Stimulated activated CD4-positive, alpha-beta T cell treated with anti-CD3 and anti-CD28 coated beads, Interleukin-4, amount 100 ng/mL, for 24 hours (primary cell): ENCODE results near the gene FST.
A peak's percentile ranks its signal among the peaks of the same experiment; 100 is the strongest.

Experiments
- DNase-seq: peaks from one replicate; pipeline ENCODE4 v3.0.0-alpha.2; 2020

FST gene

DNA sequence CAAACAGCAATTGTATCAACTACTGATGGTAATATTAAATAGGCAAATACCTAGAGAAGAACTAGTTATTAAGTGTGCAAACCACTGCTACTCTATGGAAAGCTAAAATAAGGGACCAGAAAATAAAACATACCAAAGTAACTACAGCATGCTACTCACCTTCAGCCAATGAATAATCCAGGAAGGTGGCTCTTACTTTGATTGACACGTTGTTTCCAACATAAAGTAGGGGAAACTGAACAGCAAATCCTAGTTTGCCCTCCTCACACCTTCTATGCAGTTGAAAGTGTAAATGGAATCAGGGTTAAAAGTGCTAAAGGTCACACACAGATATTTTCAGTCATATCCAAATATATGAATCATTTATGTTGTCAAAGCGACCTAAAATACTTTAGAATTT is 5.1 kb upstream of the FST start:
- DNase-seq, result no peak

DNA sequence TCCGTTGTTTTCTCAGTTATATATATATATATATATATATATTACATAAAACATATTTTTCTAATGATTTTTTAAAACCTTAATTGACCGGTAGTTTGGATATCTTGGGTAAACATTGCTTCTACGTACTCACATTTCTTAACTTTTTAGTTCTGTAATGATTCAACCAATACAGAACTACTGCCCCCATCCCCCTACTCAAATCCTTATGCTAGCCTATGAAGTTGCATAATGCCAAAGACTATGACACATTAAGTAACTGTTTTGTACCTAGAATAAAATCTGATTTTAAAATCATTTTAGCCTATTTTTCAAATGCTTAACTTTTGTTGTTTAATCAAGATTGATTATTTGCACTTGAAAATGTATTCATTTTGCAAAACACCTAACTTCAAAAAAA is 4.4 kb upstream of the FST start:
- no peak for DNase-seq

DNA sequence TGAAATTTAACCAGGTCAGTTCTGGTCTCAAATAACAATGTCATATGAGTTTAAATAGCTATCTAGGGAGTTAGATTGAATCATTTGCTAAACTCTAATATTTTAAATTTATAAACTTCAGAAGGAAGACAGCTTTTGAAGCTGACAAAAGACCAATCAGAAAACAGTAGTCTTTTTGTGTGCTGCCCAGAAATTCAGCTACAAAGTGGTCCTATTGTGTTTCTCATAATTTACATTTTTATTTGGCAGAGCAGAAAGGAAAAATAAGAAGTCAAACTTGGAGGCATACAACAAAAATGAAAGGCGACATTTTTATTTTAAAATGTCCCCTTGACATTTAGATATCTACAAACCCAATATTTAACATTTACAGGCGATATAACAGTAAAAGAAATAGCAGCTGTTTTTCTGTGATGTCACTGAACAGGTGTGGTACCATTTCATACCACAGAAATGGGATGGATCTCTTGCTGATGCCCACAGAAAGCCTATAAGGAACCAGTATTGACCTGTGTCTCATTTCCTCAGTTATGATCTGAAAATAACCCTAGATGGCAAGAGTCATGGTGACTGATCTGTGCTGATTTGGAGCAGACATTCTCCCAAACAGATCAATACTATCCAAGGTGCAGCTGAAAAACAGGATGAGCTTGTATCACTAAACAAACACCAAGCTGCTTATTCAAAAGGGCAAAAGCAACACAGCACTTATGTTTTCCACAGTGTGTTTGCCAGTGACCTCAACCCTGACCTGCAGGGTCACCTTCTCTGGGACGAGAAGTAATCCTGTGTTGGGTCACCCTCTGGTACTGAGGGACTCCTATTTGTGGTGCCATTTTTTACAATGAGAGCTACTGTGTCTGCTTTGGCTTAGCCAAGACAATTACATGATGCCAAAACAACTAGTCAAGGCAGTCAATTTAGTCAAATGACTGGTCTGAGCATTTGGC is 3.6 kb upstream of the FST start:
- DNase-seq, result no peak

DNA sequence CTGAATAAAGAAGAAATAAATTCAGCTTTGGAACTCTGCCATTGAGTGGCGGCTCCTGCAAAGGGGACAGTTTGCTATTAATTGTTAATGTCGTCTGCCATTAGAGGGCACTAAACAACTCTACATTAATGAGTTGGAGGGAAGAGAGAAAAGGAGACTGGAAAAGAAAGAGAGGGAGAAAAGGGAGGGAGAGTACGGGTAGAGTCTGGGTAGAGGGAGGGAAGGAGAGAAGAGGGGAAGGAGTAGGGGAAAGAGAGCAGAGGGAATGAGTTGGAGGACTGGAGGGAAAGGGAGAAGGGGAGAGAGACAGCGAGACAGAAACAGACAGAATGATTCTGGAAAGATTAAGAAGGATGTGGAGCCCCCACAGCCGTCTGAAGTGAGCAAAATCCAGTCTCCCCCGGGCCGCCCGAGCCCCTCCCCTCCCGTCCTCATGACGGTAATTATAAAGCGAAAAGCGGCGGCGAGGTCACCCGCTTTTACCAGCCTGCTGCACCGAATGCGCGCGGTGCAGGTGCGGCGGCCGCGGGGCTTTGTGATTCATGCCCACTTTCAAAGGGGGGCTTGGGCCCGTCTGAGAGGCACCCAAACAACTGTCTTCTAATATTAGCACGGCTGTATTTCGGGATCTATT is 1.9 kb upstream of the FST start:
- DNase-seq, result no peak

DNA sequence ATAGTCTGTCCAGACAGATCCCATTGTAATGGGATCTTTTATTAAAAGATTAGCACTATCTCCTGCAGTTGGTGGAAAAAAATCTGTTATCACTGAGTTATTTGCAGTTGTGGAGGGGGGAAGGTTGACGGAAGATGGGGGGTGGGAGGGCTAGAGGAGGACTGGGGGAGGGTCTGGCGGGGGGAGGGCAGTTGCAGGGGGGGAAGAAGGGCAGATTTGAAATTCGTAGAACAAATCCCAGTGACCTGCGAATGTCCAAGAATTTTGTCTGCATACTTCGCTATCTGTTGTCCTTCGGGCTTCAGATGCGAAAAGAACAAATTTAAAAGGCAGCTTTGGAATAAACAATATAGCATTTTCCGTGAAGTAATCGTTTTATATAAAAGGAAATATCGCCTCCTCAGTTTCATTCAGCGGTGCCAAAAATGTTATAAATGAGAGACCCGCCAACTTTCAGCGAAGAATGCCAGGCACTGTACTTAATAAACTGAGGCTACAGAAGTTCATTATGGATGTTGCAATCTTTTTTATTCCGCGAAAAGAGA is 1.3 kb upstream of the FST start:
- no peak for DNase-seq

DNA sequence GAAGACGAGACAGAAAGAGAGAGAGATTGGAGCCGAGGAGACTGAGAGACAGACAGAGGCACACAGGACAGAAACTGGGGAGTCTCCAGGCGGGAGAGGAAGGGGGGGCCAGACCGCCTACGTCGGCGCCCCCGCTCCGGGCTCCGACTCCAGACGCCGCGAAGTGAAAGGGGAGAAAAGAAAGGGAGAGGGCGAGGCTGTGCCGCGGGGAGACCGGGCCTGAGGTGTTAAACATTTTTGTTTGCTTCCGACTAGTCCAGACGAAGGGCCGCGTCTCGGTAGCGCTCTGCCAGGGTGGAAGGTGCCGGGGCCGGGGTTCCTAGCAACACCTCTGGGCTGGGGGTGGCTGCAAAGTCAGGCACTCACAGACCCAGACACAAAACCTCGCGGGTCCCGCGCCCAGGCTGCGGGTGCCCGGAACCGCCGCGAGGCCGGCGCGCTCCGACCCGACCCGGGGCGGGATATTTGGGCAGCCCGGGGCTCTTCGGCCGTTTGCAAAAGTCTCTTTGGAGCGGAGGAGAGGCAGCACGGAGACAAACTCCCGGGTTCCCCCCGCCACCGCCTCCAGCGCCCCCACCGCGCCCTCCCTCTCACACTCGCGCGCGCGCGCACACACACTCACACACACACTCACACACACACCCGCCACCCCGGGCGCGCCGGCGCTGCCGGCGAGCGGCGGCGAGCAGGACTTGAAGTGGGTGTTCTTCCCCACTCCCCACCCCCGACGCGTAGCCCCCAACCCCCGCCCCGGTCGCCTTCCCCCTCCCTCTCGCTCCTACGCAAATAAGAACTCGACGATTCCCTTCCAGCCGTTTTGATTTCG is 626 bp upstream of the FST start:
- no peak for DNase-seq

DNA sequence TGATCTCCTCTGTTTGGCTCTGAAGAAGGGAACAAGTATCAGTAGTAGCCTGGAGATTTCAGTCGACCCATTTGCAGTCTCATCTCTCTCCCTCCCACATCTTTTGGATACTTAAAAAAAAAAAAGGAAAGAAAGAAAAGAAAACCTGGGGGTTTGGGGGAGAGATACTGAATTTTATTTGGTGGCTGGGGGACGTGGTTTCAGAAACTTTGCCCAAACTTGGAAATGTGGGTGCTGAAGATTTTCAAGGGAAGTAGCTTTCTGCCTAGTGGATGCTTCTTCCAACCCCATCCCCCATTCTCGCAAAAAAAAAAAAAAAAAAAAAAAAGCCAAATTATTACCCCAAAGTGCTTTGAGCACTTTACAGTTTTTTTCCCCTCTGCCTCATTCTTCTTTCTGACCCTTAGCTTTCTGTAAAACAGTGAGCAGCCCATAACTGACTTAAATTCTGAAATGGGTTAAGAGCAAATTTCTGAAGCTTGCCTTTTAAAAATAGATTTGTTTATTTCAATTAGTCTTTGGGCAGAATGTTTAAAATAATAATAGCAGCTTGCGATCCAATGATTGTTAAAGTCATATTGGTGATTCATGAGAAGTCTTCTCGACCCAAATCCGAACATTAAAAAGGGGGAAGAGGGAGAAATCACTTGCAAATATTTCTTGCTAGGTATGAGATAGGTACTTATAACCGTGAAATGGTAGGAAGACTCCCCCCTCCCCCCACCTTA is 894 bp downstream of the FST start:
- no peak for DNase-seq

DNA sequence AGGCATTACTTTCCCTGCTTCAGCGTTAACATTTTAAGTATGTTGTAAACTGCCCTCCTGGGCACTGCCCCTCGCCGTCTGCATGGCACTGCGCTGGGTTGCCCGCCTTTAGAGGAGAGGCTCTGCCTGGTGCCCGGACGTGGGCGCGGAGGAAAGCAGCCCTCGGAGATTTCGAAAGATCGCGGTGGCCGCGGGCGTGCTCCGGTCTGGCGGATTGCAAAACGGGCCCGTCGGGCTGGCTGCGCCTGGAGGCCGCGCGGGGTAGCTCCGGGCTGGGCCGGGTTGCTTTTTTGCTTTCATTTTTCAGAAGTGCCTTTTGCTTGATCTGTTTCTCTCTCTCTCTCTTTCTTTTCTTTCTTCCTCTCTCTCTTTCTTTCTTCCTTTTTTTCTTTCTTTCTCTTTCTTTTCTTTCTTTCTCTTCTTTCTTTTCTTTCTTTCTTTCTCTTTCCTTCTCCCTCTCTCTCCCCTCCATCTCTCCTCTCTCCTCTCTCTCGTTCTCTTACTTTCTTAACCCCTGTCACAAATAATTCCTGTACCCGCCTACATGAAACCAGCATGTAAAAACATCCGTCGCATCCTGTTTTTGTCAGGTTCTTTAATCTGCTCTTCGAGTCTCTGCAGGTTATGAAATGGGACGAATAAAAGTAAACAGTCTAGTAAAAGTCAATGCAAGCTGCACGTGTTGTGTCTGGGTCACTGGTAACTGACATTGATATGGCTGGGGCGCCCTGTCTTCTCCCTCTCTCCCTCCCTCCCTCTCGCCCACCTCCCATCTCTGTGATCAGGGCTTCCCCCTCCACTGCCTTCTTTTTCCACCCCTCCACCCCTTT is 1.7 kb downstream of the FST start:
- peak; percentile 49 for DNase-seq

DNA sequence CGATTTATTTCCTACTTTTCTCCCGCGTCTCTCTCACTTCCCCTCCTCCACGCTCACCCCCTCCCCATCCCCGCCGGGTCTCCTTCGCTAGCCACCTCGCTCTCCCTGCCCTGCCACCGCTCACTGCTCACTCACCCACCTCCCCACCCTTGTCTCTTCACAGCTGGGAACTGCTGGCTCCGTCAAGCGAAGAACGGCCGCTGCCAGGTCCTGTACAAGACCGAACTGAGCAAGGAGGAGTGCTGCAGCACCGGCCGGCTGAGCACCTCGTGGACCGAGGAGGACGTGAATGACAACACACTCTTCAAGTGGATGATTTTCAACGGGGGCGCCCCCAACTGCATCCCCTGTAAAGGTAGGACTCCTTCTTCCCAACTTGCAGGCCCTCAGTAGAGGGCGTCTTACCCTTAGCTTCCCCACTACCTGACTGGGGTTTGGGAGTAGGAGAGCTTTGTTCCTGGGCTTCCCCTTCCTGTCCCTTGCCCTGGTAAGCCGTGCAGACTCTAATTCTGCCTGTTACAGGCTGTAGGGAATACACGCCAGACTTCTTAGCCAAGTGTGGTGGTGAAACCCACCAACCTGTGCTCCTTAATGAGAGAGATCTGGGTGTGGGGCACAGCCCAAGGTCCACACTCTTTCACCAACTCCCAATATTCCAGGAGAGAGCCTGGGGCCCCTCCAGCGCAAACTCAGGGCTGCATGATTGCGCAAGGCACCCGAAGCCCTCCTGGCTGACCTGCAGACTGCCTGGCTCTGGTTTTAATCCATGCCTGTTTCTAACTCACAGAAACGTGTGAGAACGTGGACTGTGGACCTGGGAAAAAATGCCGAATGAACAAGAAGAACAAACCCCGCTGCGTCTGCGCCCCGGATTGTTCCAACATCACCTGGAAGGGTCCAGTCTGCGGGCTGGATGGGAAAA is 2.5 kb downstream of the FST start:
- no peak for DNase-seq

DNA sequence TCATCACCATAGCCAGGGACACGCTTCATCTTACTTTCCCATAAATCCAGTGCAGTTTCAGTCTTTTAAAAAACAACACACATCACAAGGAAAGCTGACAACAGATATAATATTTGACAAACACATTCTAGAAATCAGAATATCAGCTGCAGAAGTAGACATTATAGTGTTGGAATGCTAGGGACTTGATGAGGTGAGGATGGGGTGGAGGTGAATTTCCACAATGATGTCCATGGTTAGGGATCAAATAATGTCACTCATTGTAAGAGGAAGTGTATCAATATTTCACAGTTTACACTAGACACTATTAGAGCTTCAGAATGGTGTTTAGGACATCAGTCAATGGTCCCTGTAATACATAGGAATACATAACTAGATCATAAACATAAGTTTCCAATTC is 7.0 kb downstream of the FST start:
- DNase-seq, result no peak

DNA sequence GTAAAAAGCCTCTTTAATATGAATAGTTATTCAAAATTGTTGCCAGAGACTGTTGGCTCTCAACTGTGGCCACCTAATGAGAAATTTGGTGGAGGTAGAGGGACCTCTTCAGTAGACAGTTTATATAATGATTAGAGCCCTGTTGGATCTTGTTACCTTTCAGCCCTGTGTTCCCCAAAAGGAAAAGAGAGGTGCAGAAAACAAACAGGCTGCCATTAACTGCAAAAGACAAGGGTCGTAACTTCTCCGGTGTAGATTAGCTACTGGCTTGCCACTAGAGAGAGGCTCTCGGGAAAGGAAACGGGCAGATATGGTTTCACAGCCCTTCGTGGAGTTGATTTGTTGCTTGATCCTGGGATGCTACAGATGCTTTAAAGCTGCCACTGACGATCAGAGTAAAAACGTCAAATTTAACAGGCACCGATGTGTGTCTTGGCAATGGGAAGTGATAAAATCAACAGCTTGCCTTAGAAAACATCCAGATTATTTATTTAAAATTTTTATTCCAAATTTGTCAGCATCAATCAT is 7.8 kb downstream of the FST start:
- DNase-seq, result no peak

DNA sequence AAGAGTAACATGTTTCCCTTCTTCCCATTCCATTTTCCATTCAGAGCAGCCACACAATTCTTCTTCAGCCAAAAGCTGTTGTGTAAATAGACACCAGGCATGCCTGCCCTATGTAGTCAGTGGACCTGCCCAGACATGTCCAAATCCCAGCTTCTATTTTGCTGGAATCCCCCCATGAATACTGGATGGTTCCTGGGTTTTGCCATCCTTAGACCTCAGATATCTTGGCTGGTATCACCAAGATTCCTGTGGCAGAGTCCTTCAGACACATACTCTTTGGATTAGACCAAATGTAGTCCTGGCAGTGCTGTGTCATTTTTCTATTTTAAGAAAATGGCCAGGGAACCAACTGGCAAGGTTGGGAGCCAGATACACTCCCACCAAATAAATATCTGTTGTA is 10.3 kb downstream of the FST start:
- no peak for DNase-seq

DNA sequence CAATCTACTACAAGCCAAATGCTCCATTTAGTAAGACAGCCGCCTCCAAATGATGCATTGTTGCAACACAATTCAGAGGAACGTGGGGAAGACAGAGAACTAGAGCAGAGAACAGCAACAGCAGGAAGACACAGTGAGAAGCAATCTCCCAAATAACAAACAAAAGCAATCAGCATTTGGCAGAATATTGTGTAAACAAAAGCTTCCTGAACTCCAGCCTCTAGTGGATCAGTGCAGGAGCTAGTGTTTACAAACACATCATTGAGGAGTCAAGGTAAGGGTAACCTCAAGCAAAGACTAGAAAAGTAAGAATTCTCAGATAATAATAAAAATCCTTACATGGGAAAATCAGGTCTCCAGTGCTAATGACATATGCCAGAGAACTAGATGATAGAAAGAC is 20.6 kb downstream of the FST start:
- no peak for DNase-seq

DNA sequence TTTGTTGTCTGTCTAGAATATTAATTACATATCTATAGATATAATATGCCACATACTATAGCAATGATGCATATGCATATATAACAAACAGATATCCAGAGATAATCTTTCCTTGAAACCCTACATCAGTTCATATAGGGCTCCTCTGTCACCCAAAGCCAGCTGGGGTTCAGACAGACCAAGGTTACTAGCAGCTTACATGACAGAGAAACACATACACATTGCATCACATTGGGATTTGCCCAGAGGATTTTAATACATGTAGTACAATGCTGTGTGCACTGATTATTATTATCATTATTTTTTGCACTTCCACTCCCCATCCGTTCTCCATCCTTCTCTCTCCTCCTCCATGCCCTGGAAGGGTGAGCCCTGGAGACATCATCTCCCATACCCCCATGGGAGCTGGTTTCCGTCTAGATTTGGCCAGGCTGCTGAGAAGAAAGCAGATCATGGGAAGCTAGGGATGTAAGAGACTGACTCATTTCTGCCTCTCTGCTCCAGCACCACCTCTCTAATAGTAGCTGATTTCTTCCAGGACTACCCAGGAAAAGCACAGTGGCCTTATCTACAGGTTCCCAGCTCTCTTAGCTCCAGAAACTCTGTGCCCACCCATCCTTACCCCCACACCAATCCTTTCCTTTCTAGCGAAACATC is 23.3 kb downstream of the FST start:
- DNase-seq, result no peak

DNA sequence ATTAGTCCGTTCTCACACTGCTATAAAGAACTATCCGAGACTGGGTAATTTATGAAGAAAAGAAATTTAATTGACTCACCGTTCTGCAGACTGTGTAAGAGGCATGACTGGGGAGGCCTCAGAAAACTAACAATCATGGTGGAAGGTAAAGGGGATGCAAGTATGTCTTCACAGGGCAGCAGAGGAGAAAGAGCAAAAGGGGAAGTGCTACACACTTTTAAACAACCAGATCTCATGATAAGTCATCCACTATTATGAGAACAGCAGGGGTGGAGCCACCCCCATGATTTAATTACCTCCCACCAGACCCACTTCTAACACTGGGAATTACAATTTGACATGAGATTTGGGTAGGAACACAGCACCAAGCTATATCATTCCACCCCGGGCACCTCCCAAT is 26.6 kb downstream of the FST start:
- DNase-seq, result no peak

DNA sequence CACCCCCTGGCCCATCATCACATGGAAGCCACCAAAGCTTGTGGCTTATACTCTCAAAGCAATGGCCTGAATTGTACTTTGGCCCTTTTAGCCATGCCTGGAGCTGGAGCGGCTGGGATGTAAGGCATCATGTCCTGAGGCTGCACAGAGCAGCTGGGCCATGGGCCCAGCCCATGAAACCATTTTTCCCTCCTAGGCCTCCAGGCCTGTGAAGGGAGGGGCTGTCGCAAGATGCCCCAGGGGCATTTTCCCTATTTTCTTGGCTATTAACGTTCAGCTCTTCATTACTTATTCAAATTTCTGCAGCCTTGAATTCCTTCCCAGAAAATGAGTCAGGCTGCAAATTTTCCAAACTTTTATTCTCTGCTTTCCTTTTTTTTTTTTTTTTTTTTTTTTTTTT is 27.7 kb downstream of the FST start:
- no peak for DNase-seq

DNA sequence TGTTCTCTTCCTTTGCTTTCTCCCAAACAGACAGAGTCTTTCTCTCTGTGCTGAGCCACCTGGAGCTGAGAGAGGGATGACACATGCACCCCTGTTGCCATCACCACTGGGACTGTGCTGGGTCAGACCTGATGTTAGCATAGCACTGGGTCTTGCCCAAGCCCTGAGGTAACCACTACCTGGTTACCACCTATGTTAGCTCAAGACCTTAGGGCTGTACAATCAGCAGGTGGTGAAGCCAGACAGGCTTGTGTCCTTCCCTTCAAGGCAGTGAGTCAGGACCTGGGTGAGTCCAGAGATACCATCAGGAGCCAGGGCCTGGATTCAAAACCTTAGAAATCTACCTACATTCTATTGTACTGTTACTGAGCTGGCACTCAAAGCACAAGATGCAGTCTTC is 32.1 kb downstream of the FST start:
- DNase-seq, result no peak

DNA sequence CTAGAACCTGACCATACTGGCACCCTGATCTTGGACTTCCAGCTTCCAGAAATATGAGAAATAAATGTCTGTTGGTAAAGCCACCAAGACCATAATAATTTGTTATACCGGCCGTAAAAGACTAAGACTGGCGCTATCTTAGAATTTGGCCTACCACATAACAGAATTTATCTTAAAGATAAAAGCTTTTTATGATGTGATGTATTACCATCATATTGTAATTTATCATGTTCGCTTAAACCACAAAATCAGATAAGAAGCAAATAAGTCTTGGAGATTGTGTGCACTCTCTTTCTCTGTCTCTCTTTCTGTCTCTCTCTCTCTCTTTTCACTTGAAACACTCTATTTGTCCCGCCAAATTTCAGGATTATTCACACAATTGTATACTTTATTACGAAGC is 35.6 kb downstream of the FST start:
- no peak for DNase-seq

DNA sequence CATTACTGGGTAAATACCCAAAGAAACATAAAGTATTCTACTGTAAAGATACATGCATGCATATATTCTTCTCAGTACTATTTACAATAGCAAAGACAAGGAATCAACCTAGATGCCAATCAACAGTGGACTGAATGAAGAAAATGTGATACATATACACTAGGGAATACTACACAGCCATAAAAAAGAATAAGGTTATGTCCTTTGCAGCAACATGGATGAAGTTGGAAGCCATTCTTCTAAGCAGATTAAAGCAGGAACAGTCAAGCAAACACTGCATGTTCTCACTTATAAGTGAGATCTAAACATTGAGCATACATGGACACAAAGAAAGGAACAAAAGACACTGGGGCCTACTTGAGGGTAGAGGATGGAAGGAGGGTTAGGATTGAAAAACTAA is 40.4 kb downstream of the FST start:
- DNase-seq, result no peak
